Measurements from ENCODE around the gene TLE1.
"Not testable (repeated sequence)": the region's sequence is repeated elsewhere in the genome, so short reads cannot be mapped to it uniquely, and the experiment has no call there.

TLE1 gene

GRCh38 chr9:81598811-81599210, 90.5 kb downstream of the TLE1 start:
- DNase-seq = no peak

- DNase-seq = no peak
Measured at GRCh38 chr9:81598123-81598497, 91.2 kb downstream of the TLE1 start.

GRCh38 chr9:81597419-81598122, 91.8 kb downstream of the TLE1 start:
- DNase-seq = no peak

DNA sequence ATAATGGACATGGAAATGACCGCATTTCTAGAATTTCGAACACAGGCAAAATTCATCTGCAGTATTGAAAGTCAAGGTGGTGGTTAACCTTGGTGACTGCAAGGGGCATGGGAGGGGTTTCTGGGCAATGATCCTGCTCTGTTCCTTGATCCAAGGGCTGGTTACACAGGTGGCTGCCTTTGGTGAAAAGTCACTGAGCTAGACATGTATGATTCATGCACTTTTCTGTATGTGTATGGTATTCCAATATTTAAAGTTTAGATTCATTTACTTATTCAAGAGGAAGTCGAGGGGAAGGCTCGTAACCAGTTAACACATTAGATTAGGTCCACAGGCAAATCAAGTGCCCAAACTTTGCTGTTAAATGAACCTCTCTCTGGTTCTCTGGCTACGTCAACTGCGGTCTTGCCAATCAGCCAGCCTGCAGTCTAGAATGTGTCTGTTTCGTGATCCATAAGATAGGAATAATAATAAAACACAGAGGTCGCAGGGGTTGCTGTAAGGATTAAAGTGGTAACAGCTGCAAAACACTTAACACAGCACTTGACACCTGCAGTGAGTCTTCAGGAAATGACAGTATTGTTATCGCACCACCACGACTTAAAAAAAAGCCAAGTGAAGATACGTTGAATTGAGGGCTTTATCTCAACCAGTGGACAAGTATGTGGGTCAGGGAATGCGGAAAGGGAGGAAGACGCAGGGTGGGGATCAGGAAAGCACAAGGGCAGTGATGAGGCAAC, 92.5 kb downstream of the TLE1 start:
- no peak for DNase-seq

GRCh38 chr9:81595887-81596543, 93.3 kb downstream of the TLE1 start:
- DNase-seq = no peak

GRCh38 chr9:81595293-81595692, 94.1 kb downstream of the TLE1 start:
- DNase-seq = not testable (repeated sequence)

DNA sequence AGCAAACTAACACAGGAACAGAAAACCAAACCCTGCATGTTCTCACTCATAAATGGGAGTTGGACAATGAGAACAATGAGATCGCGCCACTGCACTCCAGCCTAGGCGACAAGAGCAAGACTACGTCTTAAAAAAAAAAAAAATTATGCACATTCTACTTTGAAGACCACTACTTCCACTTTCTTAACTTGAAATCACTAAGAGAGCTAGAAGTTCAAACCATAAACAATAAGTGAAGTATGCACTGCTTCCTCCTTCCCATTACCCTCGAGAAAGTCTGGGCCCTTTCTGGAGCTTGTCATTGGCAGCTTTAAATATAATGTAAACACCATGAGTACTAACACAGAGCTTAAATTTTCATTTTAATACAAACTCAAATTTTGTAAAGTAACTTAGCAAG, 94.9 kb downstream of the TLE1 start:
- no peak for DNase-seq

GRCh38 chr9:81592887-81593266, 96.5 kb downstream of the TLE1 start:
- no peak for DNase-seq

- no peak for DNase-seq
Measured at GRCh38 chr9:81591791-81592190, 97.6 kb downstream of the TLE1 start.

- no peak for DNase-seq
Measured at GRCh38 chr9:81590688-81591087, 98.7 kb downstream of the TLE1 start.

GRCh38 chr9:81589819-81590218, 99.5 kb downstream of the TLE1 start:
- DNase-seq = no peak

DNA sequence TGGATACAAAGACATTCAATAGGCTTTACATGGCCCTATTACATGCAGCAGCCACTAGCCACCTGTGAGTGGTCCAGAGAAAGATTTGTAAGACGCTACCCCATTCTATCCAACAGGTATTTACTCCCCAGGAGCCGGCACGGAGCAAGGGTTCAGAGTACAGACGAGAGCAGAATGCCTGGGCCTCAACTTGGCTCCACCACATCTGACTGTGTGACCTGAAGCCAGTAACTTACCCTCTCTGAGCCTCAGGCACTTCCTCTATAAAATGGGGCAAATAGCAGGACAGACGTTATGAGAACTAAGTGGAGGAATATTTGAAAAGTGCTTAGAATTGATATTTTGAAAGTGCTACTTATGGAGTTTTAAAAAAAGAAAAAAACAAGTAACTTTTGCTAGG, 100.0 kb downstream of the TLE1 start:
- no peak for DNase-seq

- no peak for DNase-seq
Measured at GRCh38 chr9:81588148-81588871, 101.0 kb downstream of the TLE1 start.

DNA sequence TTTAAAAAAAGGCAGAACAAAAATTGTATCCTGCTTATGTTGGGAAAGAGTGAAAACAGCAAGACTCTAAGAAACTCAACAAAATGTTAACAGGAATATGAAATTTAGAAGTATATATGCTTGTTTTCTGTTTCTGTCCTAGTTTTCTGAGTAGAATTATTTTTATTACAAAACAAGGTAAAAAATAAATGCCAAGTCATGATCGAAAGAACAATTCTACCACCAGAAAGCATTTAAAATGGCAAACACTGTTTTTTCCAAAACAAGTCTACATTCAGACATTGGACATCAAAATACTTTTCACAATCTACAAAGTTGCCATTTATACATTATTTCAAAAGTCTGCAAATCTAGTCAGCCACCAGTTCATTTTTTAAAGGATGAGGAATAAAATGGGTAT, 102.6 kb downstream of the TLE1 start:
- DNase-seq = no peak

GRCh38 chr9:81585191-81585763, 104.1 kb downstream of the TLE1 start:
- no peak for DNase-seq

GRCh38 chr9:81584099-81584498, 105.2 kb downstream of the TLE1 start:
- no peak for DNase-seq

GRCh38 chr9:81581986-81582385, 107.4 kb downstream of the TLE1 start:
- no peak for DNase-seq

GRCh38 chr9:81579381-81579780, 110.0 kb downstream of the TLE1 start:
- no peak for DNase-seq

- DNase-seq = no peak
Measured at GRCh38 chr9:81578606-81579005, 110.7 kb downstream of the TLE1 start.

DNA sequence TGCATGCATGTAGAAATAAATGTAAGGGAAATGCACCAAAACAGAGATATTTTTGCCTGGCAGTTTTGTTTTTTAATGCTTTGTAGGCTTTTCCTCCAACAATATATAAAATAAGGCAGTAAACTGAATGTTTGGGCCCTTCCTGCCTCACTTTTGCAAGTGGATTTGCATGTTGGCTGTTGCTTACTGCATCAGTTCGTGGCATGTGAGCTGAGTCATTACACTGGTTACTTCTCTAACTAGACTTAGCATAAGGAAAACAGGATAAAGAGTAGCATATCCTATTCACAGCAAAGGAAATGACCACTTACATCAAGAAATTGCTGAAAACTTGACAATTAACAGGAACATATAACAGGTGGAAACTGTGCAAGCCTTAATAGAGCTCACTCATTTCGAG, 113.4 kb downstream of the TLE1 start:
- no peak for DNase-seq

- no peak for DNase-seq
Measured at GRCh38 chr9:81574405-81574804, 114.9 kb downstream of the TLE1 start.

DNA sequence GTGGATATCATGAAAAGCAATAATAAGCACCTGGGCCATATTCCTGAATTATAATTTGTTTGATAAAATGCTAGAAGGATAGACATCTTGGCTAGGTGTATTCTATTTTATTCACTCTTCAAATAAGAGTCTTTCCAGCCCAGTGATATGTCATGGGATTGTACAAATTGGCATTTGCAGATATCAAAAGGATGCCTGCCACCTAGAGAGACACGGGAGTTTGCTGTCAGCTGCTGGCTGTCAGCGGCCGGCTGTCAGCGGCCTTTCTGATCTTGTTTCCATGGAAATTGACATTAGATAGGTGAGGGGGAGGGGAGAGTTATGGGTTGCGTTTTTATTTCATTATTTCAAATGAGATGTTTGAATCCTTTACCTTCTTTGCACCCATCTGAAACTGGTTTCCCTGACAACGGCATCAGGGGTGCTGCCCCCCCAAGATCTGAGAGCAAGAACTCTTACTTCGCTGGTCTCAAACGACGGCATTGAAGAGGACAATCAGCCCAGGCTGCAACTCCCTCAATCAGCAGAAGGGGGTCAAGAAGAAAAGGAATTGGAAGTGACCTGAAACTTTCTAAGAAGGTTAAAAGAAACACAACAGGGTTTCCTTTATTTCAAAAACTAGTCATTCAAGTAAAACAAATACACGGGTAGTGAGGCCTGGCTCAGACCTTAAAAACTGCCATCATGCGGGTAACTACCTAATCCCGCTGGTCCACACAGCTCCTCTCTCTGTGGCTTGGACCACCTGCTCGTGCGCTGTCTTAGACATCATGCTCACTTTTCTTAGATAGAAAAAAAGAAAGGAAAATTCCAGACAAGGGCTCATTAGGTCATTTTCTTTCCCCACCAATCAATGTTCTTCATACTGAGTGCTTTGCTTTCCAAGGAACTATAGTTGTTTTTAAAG, 115.7 kb downstream of the TLE1 start:
- DNase-seq = no peak

All from activated gamma-delta T cell treated with Interleukin-2 at 50 U/mL for 16 hours (primary cell).